HepG2 (cell line): ENCODE results near the gene TGFBR1. TPM values are rescaled to one million over a fixed set of nuclear protein-coding genes. Genes with fewer than 3 reads are reported as not detected.

Experiments used
- ATAC-seq: fragments of 200-7000 bp; cut with Tn5 transposase; 3 replicates; pipeline ENCODE4 v1.9.1; 2020; ENCODE audit warnings: mild to moderate bottlenecking, moderate library complexity
- BruUV-seq: library from RNA; stranded (reverse); fragments of 400-500 nt; replicated peaks from 2 replicates; lab custom pipeline; 2021; lab: Mats Ljungman, UMichigan
- CTCF ChIA-PET: fragments of 300-600 bp; formaldehyde crosslinking; extraction: SDS; loops from one replicate; lab custom pipeline; 2021; ENCODE audit warnings: low total read pairs, inconsistent platforms, low intra/inter-chr PET ratio; lab: Yijun Ruan, JAX
- POLR2A ChIA-PET: fragments of 350-600 bp; sonication (Branson Sonifier 250); formaldehyde crosslinking; loops from one replicate; lab custom pipeline; 2020; ENCODE audit warnings: antibody characterized with exemption, inconsistent platforms; lab: Yijun Ruan, JAX
- DNase-seq: peaks from one replicate; pipeline ENCODE4 v3.0.0-alpha.2; 2015; ENCODE audit warnings: low spot score
- FAIRE-seq: peaks from 3 replicates; lab custom pipeline; 2011; peaks lifted over from hg19 to GRCh38; lab: Jason Lieb, UNC
- H2AFZ ChIP-seq: one replicate; pipeline ENCODE4 v1.6.1; 2011; ENCODE audit warnings: low read length, inconsistent platforms
- H3K27ac ChIP-seq: fragments of 300-600 bp; 3 replicates; pipeline ENCODE4 v1.8.0; 2011; ENCODE audit warnings: mixed run types, mild to moderate bottlenecking, mixed read lengths, low read length, inconsistent platforms; ENCODE audit not compliant: insufficient read depth; ENCODE audit errors: extremely low read length
- H3K27me3 ChIP-seq, 2 experiments: fragments of 200-600 bp in 1 of 2; 2 replicates in 1 of 2; 3 replicates in 1 of 2; pipeline versions ENCODE4 v1.6.0 to v1.8.0; 2011; ENCODE audit warnings: low read length in 2 of 2, mild to moderate bottlenecking in 2 of 2, moderate library complexity in 2 of 2, inconsistent platforms in 1 of 2; ENCODE audit not compliant: insufficient read depth in 2 of 2, control insufficient read depth in 1 of 2
- H3K36me3 ChIP-seq, 2 experiments: fragments of 200-600 bp in 1 of 2; replicated peaks in 1 of 2; 2 replicates in 1 of 2; 3 replicates in 1 of 2; pipeline versions ENCODE4 v1.5.1 to v1.8.0; 2011; ENCODE audit warnings: low read length in 2 of 2, inconsistent platforms in 1 of 2; ENCODE audit not compliant: insufficient read depth in 2 of 2, control insufficient read depth in 1 of 2
- H3K4me1 ChIP-seq: 2 replicates; pipeline ENCODE4 v1.5.1; 2012; ENCODE audit warnings: low read length, inconsistent platforms; ENCODE audit not compliant: insufficient read depth
- H3K4me2 ChIP-seq: 2 replicates; pipeline ENCODE4 v1.6.0; 2011; ENCODE audit warnings: low read depth, low read length, inconsistent platforms
- H3K4me3 ChIP-seq, 3 experiments: fragments of 200-600 bp in 1 of 3; sonication (generic), shearing (Covaris generic) in 1 of 3; replicated peaks in 1 of 3; 2 replicates each; pipeline ENCODE4 v1.5.1; 2011 to 2016; ENCODE audit warnings: low read length in 3 of 3, inconsistent platforms in 2 of 3, low read depth in 2 of 3, mild to moderate bottlenecking in 2 of 3, control low read depth in 1 of 3, mixed read lengths in 1 of 3; ENCODE audit not compliant: insufficient read depth in 1 of 3
- H3K79me2 ChIP-seq: one replicate; pipeline ENCODE4 v1.6.1; 2011; ENCODE audit warnings: low read length, inconsistent platforms; ENCODE audit not compliant: insufficient read depth
- H3K9ac ChIP-seq: 2 replicates; pipeline ENCODE4 v1.6.0; 2011; ENCODE audit warnings: mild to moderate bottlenecking, low read depth, low read length, inconsistent platforms; ENCODE audit not compliant: insufficient read depth
- H3K9me3 ChIP-seq: 2 replicates; pipeline ENCODE4 v1.5.1; 2012; ENCODE audit warnings: mild to moderate bottlenecking, low read length
- H4K20me1 ChIP-seq: 2 replicates; pipeline ENCODE4 v1.6.0; 2011; ENCODE audit warnings: inconsistent platforms, mild to moderate bottlenecking, low read length, moderate library complexity; ENCODE audit not compliant: insufficient read depth
- ATF2 ChIP-seq: sonication (generic); formaldehyde crosslinking; IDR thresholded peaks from 2 replicates; pipeline ENCODE4 v1.4.0; 2020; ENCODE audit warnings: missing genetic modification reagents
- CCAR2 ChIP-seq: fragments of 200-400 bp; formaldehyde crosslinking; optimal IDR thresholded peaks from 2 replicates; pipeline ENCODE3; 2018; ENCODE audit warnings: low read depth, mild to moderate bottlenecking, low read length, moderate library complexity
- CEBPG ChIP-seq: IDR thresholded peaks from 2 replicates; pipeline ENCODE4 v1.6.1; 2016
- GMEB2 ChIP-seq: IDR thresholded peaks from 2 replicates; pipeline ENCODE4 v1.6.1; 2016; ENCODE audit warnings: missing biosample characterization, missing genetic modification reagents, low read depth
- HOXA9 ChIP-seq: sonication (generic); formaldehyde crosslinking; IDR thresholded peaks from 2 replicates; pipeline ENCODE4 v1.8.1; 2022; ENCODE audit warnings: missing genetic modification reagents, mild to moderate bottlenecking, moderate library complexity, borderline replicate concordance
- IKZF4 ChIP-seq: sonication (generic); formaldehyde crosslinking; IDR thresholded peaks from 2 replicates; pipeline ENCODE4 v1.5.1; 2020; ENCODE audit warnings: borderline replicate concordance, mild to moderate bottlenecking, low read depth, missing genetic modification reagents; ENCODE audit errors: not compliant biosample characterization
- PHB2 ChIP-seq: fragments of 450-650 bp; IDR thresholded peaks from 2 replicates; pipeline ENCODE4 v1.6.1; 2018; ENCODE audit not compliant: partially characterized antibody
- PLRG1 ChIP-seq: fragments of 450-650 bp; conservative IDR thresholded peaks from 2 replicates; pipeline ENCODE4 v1.6.1; 2016
- PRPF4 ChIP-seq: fragments of 200-400 bp; formaldehyde crosslinking; IDR thresholded peaks from 2 replicates; pipeline ENCODE4 v1.6.1; 2016; ENCODE audit warnings: low read length, low read depth; ENCODE audit not compliant: poor library complexity, severe bottlenecking
- TFE3 ChIP-seq: IDR thresholded peaks from 2 replicates; pipeline ENCODE4 v1.6.1; 2016
- ZBTB8A ChIP-seq: sonication (generic); formaldehyde crosslinking; IDR thresholded peaks from 2 replicates; pipeline ENCODE4 v1.4.0; 2020; ENCODE audit warnings: mild to moderate bottlenecking, low read depth, missing genetic modification reagents, borderline replicate concordance
- ZKSCAN8 ChIP-seq: IDR thresholded peaks from 2 replicates; pipeline ENCODE4 v1.6.1; 2016; ENCODE audit warnings: borderline replicate concordance, missing genetic modification reagents, missing compliant biosample characterization
- ZNF326 ChIP-seq: sonication (generic); formaldehyde crosslinking; IDR thresholded peaks from 2 replicates; pipeline ENCODE4 v1.4.0; 2020; ENCODE audit warnings: missing genetic modification reagents, borderline replicate concordance
- ZNF343 ChIP-seq: sonication (generic); formaldehyde crosslinking; IDR thresholded peaks from 2 replicates; pipeline ENCODE4 v1.4.0; 2020; ENCODE audit warnings: mild to moderate bottlenecking, missing genetic modification reagents
- ZNF569 ChIP-seq: sonication (generic); formaldehyde crosslinking; IDR thresholded peaks from 2 replicates; pipeline ENCODE4 v1.5.0; 2020; ENCODE audit warnings: mild to moderate bottlenecking, missing genetic modification reagents, moderate library complexity, borderline replicate concordance
- ZNF749 ChIP-seq: sonication (generic); formaldehyde crosslinking; IDR thresholded peaks from 2 replicates; pipeline ENCODE4 v1.8.0; 2022; ENCODE audit warnings: mild to moderate bottlenecking, missing genetic modification reagents, moderate library complexity, borderline replicate concordance
- in situ Hi-C: cut with HindIII; loops from 2 replicates; pipeline ENCODE4 v1.10.0; 2017; ENCODE audit warnings: low pct_unique_long_range_greater_than_20kb; ENCODE audit not compliant: extremely low pct_ligation_motif_present
- intact Hi-C: fragments of 100-400 bp; cut with micrococcal nuclease; formaldehyde crosslinking; loops from one replicate; pipeline ENCODE4 v1.10.0; 2022; ENCODE audit not compliant: unreplicated experiment
- polyA plus RNA-seq, 8 experiments: library from polyadenylated mRNA; depleted of rRNA in 3 of 8; stranded (reverse) in 7 of 8; unstranded in 1 of 8; fragments of >200 nt; fragmentation: Illumina TruSeq in 4 of 8; extraction: Trizol in 4 of 8; gene quantifications; 2 replicates each; pipeline versions ENCODE4 v1.2.1 to v1.2.3, GENCODE V29; 2011 to 2016; ENCODE audit warnings: low read depth in 4 of 8, missing spikeins in 1 of 8, mixed read lengths in 1 of 8; ENCODE audit not compliant: insufficient read depth in 1 of 8
- total RNA-seq, 5 experiments: library from RNA; depleted of rRNA; stranded (reverse); fragments of >200 nt; fragmentation: Illumina TruSeq; extraction: Trizol; gene quantifications; 2 replicates each; pipeline ENCODE4 v1.2.3, GENCODE V29; 2016; ENCODE audit warnings: low read depth in 1 of 5

The TGFBR1 gene
- total and polyA plus RNA-seq, 2 of the 13 experiments (the other 11 are each of a cell fraction or from before 2014, with no cell fraction given): 16.8 to 23.9 TPM

- in situ Hi-C loops (loop anchor here (10.0 kb wide), 1 partner anchor 172 kb away; no protein-coding TSS in a partner anchor), intact Hi-C loops (no loop called here)
- H3K27me3 ChIP-seq: no peaks in the 10 kb centered on the region
- CTCF ChIA-PET: no interaction called here
- no peak overlapping the region for H3K9ac ChIP-seq
- H3K36me3 ChIP-seq: peaks cover 4 to 29% of the 10 kb centered on the region in 2 experiments; a peak in 4 of 5 replicates
- no TSS peak for BruUV-seq
- no peaks in the 10 kb centered on the region for H3K9me3 ChIP-seq
- POLR2A ChIA-PET: no interaction called here
- no peaks in the 10 kb centered on the region for H3K79me2 ChIP-seq
- H4K20me1 ChIP-seq: no peaks in the 10 kb centered on the region
- no peak overlapping the region for H3K4me2 ChIP-seq
- no peak for FAIRE-seq
- H3K27ac ChIP-seq: no peak overlapping the region
- H3K4me3 ChIP-seq: no peak overlapping the region
- H3K4me1 ChIP-seq: no peaks in the 10 kb centered on the region
- TF ChIP-seq HOXA9 (no peak), PLRG1 (no peak), ZNF749 (CRISPR knock-in tag) (no peak), ZNF569 (no peak), PHB2 (no peak), TFE3 (no peak), ZBTB8A (no peak), ZKSCAN8 (CRISPR knock-in tag) (no peak), PRPF4 (no peak), IKZF4 (CRISPR knock-in tag) (no peak), GMEB2 (CRISPR knock-in tag) (no peak), ZNF343 (CRISPR knock-in tag) (no peak), CEBPG (CRISPR knock-in tag) (no peak), ATF2 (CRISPR knock-in tag) (no peak), CCAR2 (no peak), ZNF326 (CRISPR knock-in tag) (no peak)
- no peak overlapping the region for H2AFZ ChIP-seq
- ATAC-seq: no peak
- DNase-seq: no peak
Observed at GRCh38 chr9:99147177-99147576, 42.3 kb downstream of the TGFBR1 start.
